Endothelial cell of coronary artery (primary cell): Measurements from ENCODE around the gene MMD2. TPM values are rescaled to one million over a fixed set of nuclear protein-coding genes. Genes with fewer than 3 reads are reported as not detected.

Experiments used
- total RNA-seq: library from RNA; depleted of rRNA; stranded (reverse); fragments of >200 nt; gene quantifications from 2 replicates; pipeline ENCODE4 v1.2.3, GENCODE V29; 2014

MMD2 gene, protein sequence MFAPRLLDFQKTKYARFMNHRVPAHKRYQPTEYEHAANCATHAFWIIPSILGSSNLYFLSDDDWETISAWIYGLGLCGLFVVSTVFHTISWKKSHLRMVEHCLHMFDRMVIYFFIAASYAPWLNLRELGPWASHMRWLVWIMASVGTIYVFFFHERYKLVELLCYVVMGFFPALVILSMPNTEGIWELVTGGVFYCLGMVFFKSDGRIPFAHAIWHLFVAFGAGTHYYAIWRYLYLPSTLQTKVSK
- not detected in 2 replicates for total RNA-seq

DNA sequence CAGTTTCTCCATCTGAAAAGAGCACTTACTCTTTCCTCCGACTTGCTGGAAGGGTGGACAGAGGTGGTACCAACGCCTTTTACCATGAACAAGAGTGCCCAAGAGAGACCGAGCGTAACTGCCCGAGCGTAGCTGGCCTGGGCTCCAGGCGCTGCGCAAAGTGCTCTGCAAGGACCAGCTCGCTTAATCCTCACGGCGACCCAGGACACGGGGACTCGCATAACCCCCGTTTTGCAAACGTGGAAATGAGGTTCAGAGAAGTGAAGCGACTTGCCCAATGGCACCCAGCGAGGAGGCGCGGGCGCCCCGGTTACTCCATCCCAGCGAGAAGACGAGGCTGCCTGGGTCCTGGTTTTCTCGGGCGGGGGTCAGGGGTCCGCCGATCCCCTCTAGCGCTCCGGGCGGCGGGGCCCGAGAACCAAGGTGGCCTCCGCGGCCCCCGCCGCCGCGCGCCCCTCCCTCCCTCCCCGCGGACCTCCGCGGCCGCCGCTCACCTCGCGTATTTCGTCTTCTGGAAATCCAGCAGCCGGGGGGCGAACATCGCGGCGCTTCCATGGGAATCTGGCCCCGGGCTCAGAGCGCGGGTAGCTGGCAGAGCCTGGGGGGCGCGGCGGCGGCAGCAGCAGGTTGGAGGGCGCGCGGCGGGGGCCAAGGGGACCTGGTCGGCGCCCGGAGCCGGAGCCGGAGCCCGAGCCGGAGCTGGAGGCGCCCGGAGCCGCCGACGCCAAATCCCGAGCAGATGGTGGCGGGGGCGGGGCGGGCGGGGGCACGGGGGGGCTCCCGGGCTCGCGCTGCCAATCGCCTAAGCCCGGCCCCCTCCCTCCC, at the start of gene MMD2:
Gene MMD2, minus strand, starts transcription at position 711 of the 825 bp plus-strand sequence. Its CDS starts 170 bp downstream, at position 541.

DNA sequence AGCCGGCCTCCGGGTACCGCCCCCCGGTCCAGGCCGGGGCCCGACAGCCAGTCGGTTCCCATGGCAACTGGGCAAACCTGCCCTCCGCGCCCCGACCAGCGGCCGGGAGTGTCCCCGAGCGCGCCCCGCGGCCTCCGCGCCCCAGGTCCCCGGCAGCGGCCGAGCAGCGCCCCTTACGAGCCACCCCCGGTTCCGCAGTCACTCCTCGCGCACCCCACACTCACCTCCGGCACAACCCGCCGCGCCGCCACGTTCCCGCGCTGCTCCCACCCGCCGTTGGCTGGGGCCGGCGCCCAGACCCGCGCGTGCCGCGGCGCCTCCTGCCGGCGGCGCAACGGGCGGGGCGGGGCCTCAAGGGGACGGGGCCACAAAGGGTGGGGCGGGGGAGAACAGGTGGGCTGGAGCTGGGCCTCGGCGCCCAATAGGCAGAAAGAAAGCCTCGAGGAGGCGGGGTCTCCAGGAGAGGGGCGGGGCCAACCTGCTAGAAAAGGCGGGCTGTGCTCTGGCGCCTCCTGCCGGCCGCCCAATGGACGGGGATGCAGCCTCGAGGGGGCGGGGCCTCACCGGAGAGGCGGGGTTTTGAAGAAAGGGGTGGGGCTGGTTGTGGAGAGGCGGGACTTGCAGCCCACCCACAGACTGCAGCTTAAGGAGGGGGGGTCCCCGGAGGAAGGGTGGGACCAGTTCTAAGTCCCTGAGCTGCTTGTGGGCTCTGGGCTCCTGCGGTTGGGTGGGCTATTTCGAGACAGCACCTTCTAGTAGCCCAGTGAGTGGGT, 75.4 kb downstream of the MMD2 start, which contains the start of gene RADIL:
Gene RADIL, minus strand, starts transcription at position 345 of the 773 bp plus-strand sequence. CDS start 5,577 bp downstream, outside the sequence.

DNA sequence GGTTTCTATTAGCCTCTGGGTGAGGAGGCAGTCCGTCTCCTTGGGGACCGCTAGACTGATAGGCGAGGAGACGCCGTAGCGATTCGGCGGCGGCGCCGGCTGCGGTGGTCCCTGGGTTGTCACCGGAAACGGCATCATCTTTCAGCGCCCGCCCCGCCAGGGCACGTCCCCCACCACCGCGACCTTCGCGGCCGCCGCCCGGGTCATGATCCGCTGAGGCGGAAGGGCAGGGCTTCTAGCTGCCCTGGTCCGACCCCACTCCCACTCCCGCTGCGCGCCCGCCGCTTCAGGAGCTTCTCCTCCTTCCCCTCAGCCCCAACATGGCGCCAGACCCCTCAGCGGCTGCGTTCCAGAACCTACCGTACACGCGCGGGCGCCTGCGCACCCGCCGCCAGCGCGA, 97.3 kb downstream of the MMD2 start, which contains the start of gene PAPOLB:
Gene PAPOLB, minus strand, starts transcription at position 358 of the 400 bp plus-strand sequence. Its CDS starts 220 bp downstream, at position 138.

Other genes starting within 250 kb of the MMD2 start
- gene AP5Z1, start 183.6 kb downstream of the MMD2 start, total RNA-seq: 19.8 and 22.6 TPM in 2 replicates
- gene PAPOLB, start 97.2 kb downstream of the MMD2 start, total RNA-seq: under 0.01 and 0.09 TPM in 2 replicates
- gene RADIL, start 75.5 kb downstream of the MMD2 start, total RNA-seq: 0.18 and 1.0 TPM in 2 replicates
- gene RBAK, start 86.7 kb upstream of the MMD2 start, total RNA-seq: 5.8 and 9.2 TPM in 2 replicates
- gene WIPI2, start 231.0 kb upstream of the MMD2 start, total RNA-seq: 70.1 and 76.2 TPM in 2 replicates